Loucy (cell line): ENCODE measurements around the gene PTK6.

Source experiments
- H2AFZ ChIP-seq: fragments of 200-600 bp; sonication (generic); 2 replicates; pipeline ENCODE4 v1.6.0; 2016; ENCODE audit warnings: antibody characterized with exemption, mild to moderate bottlenecking, low read length, moderate library complexity
- H3F3A ChIP-seq: fragments of 200-600 bp; 2 replicates; pipeline ENCODE4 v1.6.0; 2016; ENCODE audit warnings: antibody characterized with exemption, low read depth, mild to moderate bottlenecking
- H3K27me3 ChIP-seq: fragments of 200-600 bp; sonication (generic); 2 replicates; pipeline ENCODE4 v1.6.1; 2014; ENCODE audit warnings: low read length, mild to moderate bottlenecking; ENCODE audit not compliant: insufficient read depth, poor library complexity, severe bottlenecking
- H3K36me3 ChIP-seq: fragments of 200-600 bp; sonication (generic); 2 replicates; pipeline ENCODE4 v1.6.1; 2016; ENCODE audit warnings: low read length; ENCODE audit not compliant: insufficient read depth
- H3K4me1 ChIP-seq: fragments of 200-600 bp; sonication (generic); 2 replicates; pipeline ENCODE4 v1.5.1; 2014; ENCODE audit warnings: low read length, mild to moderate bottlenecking; ENCODE audit not compliant: insufficient read depth, poor library complexity, severe bottlenecking
- H3K4me2 ChIP-seq: fragments of 200-600 bp; sonication (generic); 2 replicates; pipeline ENCODE4 v1.6.0; 2014; ENCODE audit warnings: antibody characterized with exemption, low read length, low read depth, mild to moderate bottlenecking; ENCODE audit not compliant: poor library complexity, severe bottlenecking
- H3K4me3 ChIP-seq: fragments of 200-600 bp; sonication (generic); 2 replicates; pipeline ENCODE4 v1.5.1; 2014; ENCODE audit warnings: low read length, mild to moderate bottlenecking, mixed read lengths; ENCODE audit not compliant: poor library complexity, severe bottlenecking
- H3K79me2 ChIP-seq: fragments of 200-600 bp; sonication (generic); 2 replicates; pipeline ENCODE4 v1.6.1; 2014; ENCODE audit warnings: low read length; ENCODE audit not compliant: insufficient read depth
- H3K9ac ChIP-seq: fragments of 200-600 bp; sonication (generic); 2 replicates; pipeline ENCODE4 v1.6.0; 2014; ENCODE audit warnings: mild to moderate bottlenecking, low read depth, low read length, moderate library complexity; ENCODE audit not compliant: poor library complexity, severe bottlenecking
- H3K9me2 ChIP-seq: fragments of 200-600 bp; sonication (generic); replicated peaks from 2 replicates; pipeline ENCODE4 v1.6.1; 2016; ENCODE audit warnings: low read depth, low read length, mixed read lengths
- H3K9me3 ChIP-seq: fragments of 200-600 bp; sonication (generic); 2 replicates; pipeline ENCODE4 v1.6.1; 2014; ENCODE audit warnings: mild to moderate bottlenecking, antibody characterized with exemption, low read length, low read depth; ENCODE audit not compliant: insufficient read depth
- H4K20me1 ChIP-seq: fragments of 200-600 bp; sonication (generic); 2 replicates; pipeline ENCODE4 v1.6.0; 2014; ENCODE audit warnings: antibody characterized with exemption, low read length, mild to moderate bottlenecking; ENCODE audit not compliant: insufficient read depth, poor library complexity, severe bottlenecking
- EZH2phosphoT487 ChIP-seq: fragments of 200-600 bp; IDR thresholded peaks from 2 replicates; pipeline ENCODE4 v1.6.1; 2018; ENCODE audit warnings: antibody characterized with exemption, mild to moderate bottlenecking, moderate library complexity, borderline replicate concordance
- TF ChIP-seq, protein P1 (sequence below): fragments of 200-600 bp; sonication (generic); conservative IDR thresholded peaks from 2 replicates; pipeline ENCODE4 v1.5.1; 2014; ENCODE audit warnings: mild to moderate bottlenecking, antibody characterized with exemption, low read length

PTK6 gene

DNA sequence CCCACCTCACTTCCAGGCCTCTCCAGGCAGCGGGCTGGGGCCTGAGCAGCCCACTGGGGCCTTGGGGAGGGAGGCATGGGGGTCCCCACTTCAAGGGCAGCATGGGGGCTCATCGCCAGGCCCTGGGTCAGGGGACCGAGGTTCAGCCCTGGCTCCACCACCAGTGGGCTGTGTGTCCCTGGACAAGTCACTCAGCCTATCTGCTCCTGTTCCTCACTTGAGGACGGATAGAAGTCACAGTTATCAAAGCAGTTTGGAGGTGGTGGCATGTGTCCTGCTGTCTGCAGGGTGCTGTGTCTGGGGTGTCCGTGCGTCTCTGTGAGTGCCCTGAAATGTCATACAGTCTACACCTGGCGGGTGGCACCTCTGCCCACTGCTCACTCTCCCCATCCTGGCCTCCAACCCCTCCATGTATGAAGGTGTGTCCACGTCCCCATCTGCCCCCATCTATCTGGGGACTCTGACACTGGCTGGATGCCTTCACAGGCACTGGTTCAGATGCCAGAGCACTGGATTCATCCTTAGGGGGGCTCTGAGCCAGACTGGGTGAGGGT lies 41.9 kb downstream of the PTK6 start:
- Histone ChIP-seq H3K4me1 (no peaks in the 10 kb centered on the region), H3F3A (no peaks in the 10 kb centered on the region), H3K79me2 (no peaks in the 10 kb centered on the region), H3K4me3 (no peak overlapping the region), H3K36me3 (no peaks in the 10 kb centered on the region), H3K9me2 (no peaks in the 10 kb centered on the region), H3K9ac (no peak overlapping the region), H3K27me3 (no peaks in the 10 kb centered on the region), H3K4me2 (no peak overlapping the region), H2AFZ (no peak overlapping the region), H3K9me3 (no peaks in the 10 kb centered on the region), H4K20me1 (no peaks in the 10 kb centered on the region)
- TF ChIP-seq EZH2phosphoT487, result no peak
- TF ChIP-seq, protein P1, sequence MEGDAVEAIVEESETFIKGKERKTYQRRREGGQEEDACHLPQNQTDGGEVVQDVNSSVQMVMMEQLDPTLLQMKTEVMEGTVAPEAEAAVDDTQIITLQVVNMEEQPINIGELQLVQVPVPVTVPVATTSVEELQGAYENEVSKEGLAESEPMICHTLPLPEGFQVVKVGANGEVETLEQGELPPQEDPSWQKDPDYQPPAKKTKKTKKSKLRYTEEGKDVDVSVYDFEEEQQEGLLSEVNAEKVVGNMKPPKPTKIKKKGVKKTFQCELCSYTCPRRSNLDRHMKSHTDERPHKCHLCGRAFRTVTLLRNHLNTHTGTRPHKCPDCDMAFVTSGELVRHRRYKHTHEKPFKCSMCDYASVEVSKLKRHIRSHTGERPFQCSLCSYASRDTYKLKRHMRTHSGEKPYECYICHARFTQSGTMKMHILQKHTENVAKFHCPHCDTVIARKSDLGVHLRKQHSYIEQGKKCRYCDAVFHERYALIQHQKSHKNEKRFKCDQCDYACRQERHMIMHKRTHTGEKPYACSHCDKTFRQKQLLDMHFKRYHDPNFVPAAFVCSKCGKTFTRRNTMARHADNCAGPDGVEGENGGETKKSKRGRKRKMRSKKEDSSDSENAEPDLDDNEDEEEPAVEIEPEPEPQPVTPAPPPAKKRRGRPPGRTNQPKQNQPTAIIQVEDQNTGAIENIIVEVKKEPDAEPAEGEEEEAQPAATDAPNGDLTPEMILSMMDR, result no peak

DNA sequence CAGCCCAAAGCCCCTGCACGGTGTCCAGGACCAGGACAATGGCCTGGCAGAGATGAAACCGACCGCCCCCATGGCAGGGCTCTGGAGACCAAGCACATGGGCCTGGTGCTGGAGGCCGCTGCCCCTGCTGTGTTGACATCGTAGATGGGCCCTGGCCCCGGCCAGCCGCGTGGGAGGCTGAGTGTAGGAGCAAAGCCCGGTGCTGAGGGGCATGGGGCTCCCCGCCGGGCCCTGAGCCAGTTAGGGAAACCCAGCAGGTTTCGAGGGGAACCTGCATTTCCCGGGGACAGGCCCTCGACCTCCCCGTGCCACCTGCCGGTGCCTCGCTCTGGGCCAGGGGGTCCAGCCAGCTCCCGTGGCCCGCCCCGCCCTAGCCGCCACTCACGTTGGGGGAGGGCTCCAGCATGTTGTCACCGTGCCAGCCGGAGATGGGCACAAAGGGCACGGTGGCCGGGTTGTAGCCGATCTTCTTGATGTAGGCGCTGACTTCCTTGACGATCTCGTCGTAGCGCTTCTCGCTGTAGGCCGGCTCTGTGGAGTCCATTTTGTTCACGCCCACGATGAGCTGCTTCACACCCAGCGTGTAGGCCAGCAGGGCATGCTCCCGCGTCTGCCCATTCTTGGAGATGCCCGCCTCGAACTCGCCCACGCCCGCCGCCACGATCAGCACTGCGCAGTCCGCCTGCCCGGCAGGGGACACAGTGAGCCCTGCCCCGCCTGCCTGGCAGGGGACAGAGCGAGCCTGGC lies 42.6 kb downstream of the PTK6 start:
- no peaks in the 10 kb centered on the region for H3K9me2 ChIP-seq
- H3K4me3 ChIP-seq, result no peak overlapping the region
- H3K9me3 ChIP-seq, result no peaks in the 10 kb centered on the region
- H3K9ac ChIP-seq, result no peak overlapping the region
- no peak overlapping the region for H2AFZ ChIP-seq
- TF ChIP-seq, protein P1, result no peak
- no peak for TF ChIP-seq EZH2phosphoT487
- no peaks in the 10 kb centered on the region for H3K4me1 ChIP-seq
- no peaks in the 10 kb centered on the region for H4K20me1 ChIP-seq
- H3K79me2 ChIP-seq, result no peaks in the 10 kb centered on the region
- H3F3A ChIP-seq, result no peaks in the 10 kb centered on the region
- H3K27me3 ChIP-seq, result no peaks in the 10 kb centered on the region
- H3K36me3 ChIP-seq, result no peaks in the 10 kb centered on the region
- no peak overlapping the region for H3K4me2 ChIP-seq

DNA sequence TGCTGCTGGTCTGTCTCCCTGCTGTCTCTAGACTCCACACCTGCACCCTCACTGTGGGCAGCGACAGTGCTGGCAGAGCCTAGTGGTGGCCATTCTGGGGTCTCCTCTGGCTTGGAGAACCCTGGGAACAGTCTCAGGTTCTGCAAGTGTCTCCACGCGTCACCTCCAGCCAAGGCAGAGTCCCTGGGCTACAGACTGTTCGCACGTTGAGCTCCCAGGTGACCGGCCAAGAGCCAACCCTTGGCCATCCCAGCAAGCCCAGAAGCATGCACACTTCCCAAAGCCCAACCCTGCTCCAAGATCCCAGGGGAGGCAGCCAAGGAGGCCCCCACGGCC lies 43.1 kb downstream of the PTK6 start:
- Histone ChIP-seq H3K36me3 (no peaks in the 10 kb centered on the region), H4K20me1 (no peaks in the 10 kb centered on the region), H3F3A (no peaks in the 10 kb centered on the region), H3K79me2 (no peaks in the 10 kb centered on the region), H2AFZ (no peak overlapping the region), H3K27me3 (no peaks in the 10 kb centered on the region), H3K4me2 (no peak overlapping the region), H3K9ac (no peak overlapping the region), H3K4me1 (no peaks in the 10 kb centered on the region), H3K9me2 (no peaks in the 10 kb centered on the region), H3K9me3 (no peaks in the 10 kb centered on the region), H3K4me3 (no peak overlapping the region)
- no peak for TF ChIP-seq EZH2phosphoT487
- TF ChIP-seq, protein P1, result no peak
